ENCODE measurements around the gene SIRPG. TPM values are rescaled to one million over a fixed set of nuclear protein-coding genes. Genes with fewer than 3 reads are reported as not detected.
"Not testable (repeated sequence)": the region's sequence is repeated elsewhere in the genome, so short reads cannot be mapped to it uniquely, and the experiment has no call there.

The SIRPG gene
- polyA plus RNA-seq (2013, experiment 1 of 2): not detected
- polyA plus RNA-seq (2013, experiment 2 of 2): not detected

- WGBS, 2 experiments (ENCODE audit: insufficient coverage in 2 of 2): 74 to 81% methylated on average over 5 of the region's 5 CpGs
- H3K27ac ChIP-seq (ENCODE audit: low read depth, low read length, severe bottlenecking): no peak within 1 kb of the TSS
- H3K9me3 ChIP-seq (ENCODE audit: control insufficient read depth, low read length): no peaks in the 10 kb centered on the region
- H3K36me3 ChIP-seq (ENCODE audit: control insufficient read depth, insufficient read depth, low read length): no peaks in the 10 kb centered on the region
- no peak within 1 kb of the TSS for H3K4me3 ChIP-seq (ENCODE audit: extremely low read depth, insufficient read depth, low read length, poor library complexity, severe bottlenecking)
- H3K4me1 ChIP-seq (ENCODE audit: control insufficient read depth, insufficient read depth, low read length, poor library complexity, severe bottlenecking): no peaks in the 10 kb centered on the region
Measured at GRCh38 chr20:1657556-1658334, at the start of gene SIRPG. Gene SIRPG (minus strand): TSS chr20:1657779. CDS start chr20:1657714, 65 bp downstream.

- not testable (repeated sequence) for H3K4me3 ChIP-seq (ENCODE audit: extremely low read depth, insufficient read depth, low read length, poor library complexity, severe bottlenecking); H3K4me1 ChIP-seq (ENCODE audit: control insufficient read depth, insufficient read depth, low read length, poor library complexity, severe bottlenecking); H3K27ac ChIP-seq (ENCODE audit: low read depth, low read length, severe bottlenecking); H3K36me3 ChIP-seq (ENCODE audit: control insufficient read depth, insufficient read depth, low read length); H3K9me3 ChIP-seq (ENCODE audit: control insufficient read depth, low read length)
- 83 to 94% methylated on average over 6 to 12 of the region's 13 CpGs for WGBS, 2 experiments (ENCODE audit: insufficient coverage in 2 of 2)
Measured at GRCh38 chr20:1706887-1707286, 49.3 kb upstream of the SIRPG start.

GRCh38 chr20:1706079-1706478 is 48.5 kb upstream of the SIRPG start:
- no peaks in the 10 kb centered on the region for H3K4me1 ChIP-seq (ENCODE audit: control insufficient read depth, insufficient read depth, low read length, poor library complexity, severe bottlenecking)
- no peaks in the 10 kb centered on the region for H3K9me3 ChIP-seq (ENCODE audit: control insufficient read depth, low read length)
- WGBS, 2 experiments (ENCODE audit: insufficient coverage in 2 of 2): no CpG with 5 or more reads among the region's 1 CpG
- H3K27ac ChIP-seq (ENCODE audit: low read depth, low read length, severe bottlenecking): no peak overlapping the region
- H3K36me3 ChIP-seq (ENCODE audit: control insufficient read depth, insufficient read depth, low read length): no peaks in the 10 kb centered on the region
- H3K4me3 ChIP-seq (ENCODE audit: extremely low read depth, insufficient read depth, low read length, poor library complexity, severe bottlenecking): no peak overlapping the region

- Histone ChIP-seq H3K36me3 (ENCODE audit: control insufficient read depth, insufficient read depth, low read length) (no peaks in the 10 kb centered on the region), H3K9me3 (ENCODE audit: control insufficient read depth, low read length) (no peaks in the 10 kb centered on the region), H3K4me3 (ENCODE audit: extremely low read depth, insufficient read depth, low read length, poor library complexity, severe bottlenecking) (no peak overlapping the region), H3K27ac (ENCODE audit: low read depth, low read length, severe bottlenecking) (no peak overlapping the region), H3K4me1 (ENCODE audit: control insufficient read depth, insufficient read depth, low read length, poor library complexity, severe bottlenecking) (no peaks in the 10 kb centered on the region)
- no CpG with 5 or more reads among the region's 2 CpGs for WGBS, 2 experiments (ENCODE audit: insufficient coverage in 2 of 2)
Measured at GRCh38 chr20:1702855-1703254, 45.3 kb upstream of the SIRPG start.

- no peaks in the 10 kb centered on the region for H3K9me3 ChIP-seq (ENCODE audit: control insufficient read depth, low read length)
- no peak overlapping the region for H3K4me3 ChIP-seq (ENCODE audit: extremely low read depth, insufficient read depth, low read length, poor library complexity, severe bottlenecking)
- no peaks in the 10 kb centered on the region for H3K4me1 ChIP-seq (ENCODE audit: control insufficient read depth, insufficient read depth, low read length, poor library complexity, severe bottlenecking)
- WGBS, 2 experiments (ENCODE audit: insufficient coverage in 2 of 2): no CpG with 5 or more reads among the region's 2 CpGs
- no peak overlapping the region for H3K27ac ChIP-seq (ENCODE audit: low read depth, low read length, severe bottlenecking)
- no peaks in the 10 kb centered on the region for H3K36me3 ChIP-seq (ENCODE audit: control insufficient read depth, insufficient read depth, low read length)
Measured at GRCh38 chr20:1702328-1702727, 44.7 kb upstream of the SIRPG start.

- Histone ChIP-seq H3K4me1 (ENCODE audit: control insufficient read depth, insufficient read depth, low read length, poor library complexity, severe bottlenecking) (no peaks in the 10 kb centered on the region), H3K4me3 (ENCODE audit: extremely low read depth, insufficient read depth, low read length, poor library complexity, severe bottlenecking) (no peak overlapping the region), H3K36me3 (ENCODE audit: control insufficient read depth, insufficient read depth, low read length) (no peaks in the 10 kb centered on the region), H3K27ac (ENCODE audit: low read depth, low read length, severe bottlenecking) (no peak overlapping the region), H3K9me3 (ENCODE audit: control insufficient read depth, low read length) (no peaks in the 10 kb centered on the region)
- WGBS, 2 experiments (ENCODE audit: insufficient coverage in 2 of 2): 63 to 82% methylated on average over 1 of the region's 1 CpG
Measured at GRCh38 chr20:1700990-1701389, 43.4 kb upstream of the SIRPG start.

GRCh38 chr20:1697592-1697991 is 40.0 kb upstream of the SIRPG start:
- no peak overlapping the region for H3K27ac ChIP-seq (ENCODE audit: low read depth, low read length, severe bottlenecking)
- no peaks in the 10 kb centered on the region for H3K36me3 ChIP-seq (ENCODE audit: control insufficient read depth, insufficient read depth, low read length)
- no peaks in the 10 kb centered on the region for H3K9me3 ChIP-seq (ENCODE audit: control insufficient read depth, low read length)
- 85 to 100% methylated on average over 1 to 2 of the region's 2 CpGs for WGBS, 2 experiments (ENCODE audit: insufficient coverage in 2 of 2)
- H3K4me1 ChIP-seq (ENCODE audit: control insufficient read depth, insufficient read depth, low read length, poor library complexity, severe bottlenecking): no peaks in the 10 kb centered on the region
- H3K4me3 ChIP-seq (ENCODE audit: extremely low read depth, insufficient read depth, low read length, poor library complexity, severe bottlenecking): no peak overlapping the region

- no peaks in the 10 kb centered on the region for H3K4me1 ChIP-seq (ENCODE audit: control insufficient read depth, insufficient read depth, low read length, poor library complexity, severe bottlenecking)
- H3K9me3 ChIP-seq (ENCODE audit: control insufficient read depth, low read length): no peaks in the 10 kb centered on the region
- H3K36me3 ChIP-seq (ENCODE audit: control insufficient read depth, insufficient read depth, low read length): no peaks in the 10 kb centered on the region
- H3K4me3 ChIP-seq (ENCODE audit: extremely low read depth, insufficient read depth, low read length, poor library complexity, severe bottlenecking): no peak overlapping the region
- H3K27ac ChIP-seq (ENCODE audit: low read depth, low read length, severe bottlenecking): no peak overlapping the region
- 87% methylated on average over 3 of the region's 7 CpGs; no CpG with 5 or more reads in 1 of the 2 experiments for WGBS, 2 experiments (ENCODE audit: insufficient coverage in 2 of 2)
Measured at GRCh38 chr20:1696521-1697209, 39.1 kb upstream of the SIRPG start.

- Histone ChIP-seq H3K36me3 (ENCODE audit: control insufficient read depth, insufficient read depth, low read length) (no peaks in the 10 kb centered on the region), H3K4me3 (ENCODE audit: extremely low read depth, insufficient read depth, low read length, poor library complexity, severe bottlenecking) (no peak overlapping the region), H3K27ac (ENCODE audit: low read depth, low read length, severe bottlenecking) (no peak overlapping the region), H3K4me1 (ENCODE audit: control insufficient read depth, insufficient read depth, low read length, poor library complexity, severe bottlenecking) (no peaks in the 10 kb centered on the region), H3K9me3 (ENCODE audit: control insufficient read depth, low read length) (no peaks in the 10 kb centered on the region)
- 81 to 89% methylated on average over 3 of the region's 3 CpGs for WGBS, 2 experiments (ENCODE audit: insufficient coverage in 2 of 2)
Measured at GRCh38 chr20:1694672-1695071, 37.1 kb upstream of the SIRPG start.

GRCh38 chr20:1693427-1693826 is 35.8 kb upstream of the SIRPG start:
- H3K9me3 ChIP-seq (ENCODE audit: control insufficient read depth, low read length): no peaks in the 10 kb centered on the region
- H3K36me3 ChIP-seq (ENCODE audit: control insufficient read depth, insufficient read depth, low read length): no peaks in the 10 kb centered on the region
- H3K4me3 ChIP-seq (ENCODE audit: extremely low read depth, insufficient read depth, low read length, poor library complexity, severe bottlenecking): no peak overlapping the region
- WGBS, 2 experiments (ENCODE audit: insufficient coverage in 2 of 2): 58% methylated on average over 1 of the region's 1 CpG; no CpG with 5 or more reads in 1 of the 2 experiments
- no peaks in the 10 kb centered on the region for H3K4me1 ChIP-seq (ENCODE audit: control insufficient read depth, insufficient read depth, low read length, poor library complexity, severe bottlenecking)
- H3K27ac ChIP-seq (ENCODE audit: low read depth, low read length, severe bottlenecking): no peak overlapping the region

- Histone ChIP-seq H3K4me3 (ENCODE audit: extremely low read depth, insufficient read depth, low read length, poor library complexity, severe bottlenecking) (no peak overlapping the region), H3K27ac (ENCODE audit: low read depth, low read length, severe bottlenecking) (no peak overlapping the region), H3K9me3 (ENCODE audit: control insufficient read depth, low read length) (no peaks in the 10 kb centered on the region), H3K4me1 (ENCODE audit: control insufficient read depth, insufficient read depth, low read length, poor library complexity, severe bottlenecking) (no peaks in the 10 kb centered on the region), H3K36me3 (ENCODE audit: control insufficient read depth, insufficient read depth, low read length) (no peaks in the 10 kb centered on the region)
- WGBS, 2 experiments (ENCODE audit: insufficient coverage in 2 of 2): 94 to 95% methylated on average over 2 to 3 of the region's 3 CpGs
Measured at GRCh38 chr20:1689721-1690120, 32.1 kb upstream of the SIRPG start.

Data from mesodermal cell (in vitro differentiated cells).